DND-41 (cell line): Measurements from ENCODE around the gene SFXN5.

Experiments used
- ATAC-seq: fragments of 200-7000 bp; cut with Tn5 transposase; 3 replicates; pipeline ENCODE4 v1.9.1; 2021; ENCODE audit warnings: low read depth; ENCODE audit not compliant: insufficient read depth
- DNase-seq: peaks from one replicate; pipeline ENCODE4 v3.0.0-alpha.2; 2020
- H2AFZ ChIP-seq: 2 replicates; pipeline ENCODE4 v1.6.0; 2012; ENCODE audit warnings: low read depth, low read length
- H3K27ac ChIP-seq: 2 replicates; pipeline ENCODE4 v1.5.1; 2012; ENCODE audit warnings: low read length, inconsistent platforms
- H3K27me3 ChIP-seq: fragments of 200-600 bp; sonication (generic); 2 replicates; pipeline ENCODE4 v1.6.0; 2012; ENCODE audit warnings: low read length, mild to moderate bottlenecking, inconsistent platforms; ENCODE audit not compliant: insufficient read depth, poor library complexity
- H3K36me3 ChIP-seq: 2 replicates; pipeline ENCODE4 v1.5.1; 2012; ENCODE audit warnings: low read length, inconsistent platforms; ENCODE audit not compliant: insufficient read depth
- H3K4me1 ChIP-seq: 2 replicates; pipeline ENCODE4 v1.5.1; 2012; ENCODE audit warnings: mild to moderate bottlenecking, low read length; ENCODE audit not compliant: insufficient read depth
- H3K4me2 ChIP-seq: 2 replicates; pipeline ENCODE4 v1.6.0; 2012; ENCODE audit warnings: mild to moderate bottlenecking, moderate library complexity, low read length, inconsistent platforms; ENCODE audit not compliant: insufficient read depth
- H3K4me3 ChIP-seq, 2 experiments: fragments of 200-600 bp in 1 of 2; shearing (Covaris generic) in 1 of 2; 2 replicates each; pipeline ENCODE4 v1.5.1; 2012 to 2016; ENCODE audit warnings: inconsistent platforms in 2 of 2, low read length in 2 of 2, mild to moderate bottlenecking in 2 of 2, low read depth in 1 of 2, moderate library complexity in 1 of 2
- H3K79me2 ChIP-seq: 2 replicates; pipeline ENCODE4 v1.6.0; 2012; ENCODE audit warnings: low read length, inconsistent platforms; ENCODE audit not compliant: insufficient read depth
- H3K9ac ChIP-seq: 2 replicates; pipeline ENCODE4 v1.6.0; 2012; ENCODE audit warnings: low read depth, mild to moderate bottlenecking, inconsistent platforms, low read length, moderate library complexity
- H3K9me3 ChIP-seq: 2 replicates; pipeline ENCODE4 v1.5.1; 2012; ENCODE audit warnings: low read length, moderate library complexity, mild to moderate bottlenecking, inconsistent platforms; ENCODE audit not compliant: insufficient read depth, severe bottlenecking
- H4K20me1 ChIP-seq: 2 replicates; pipeline ENCODE4 v1.6.0; 2012; ENCODE audit warnings: low read length; ENCODE audit not compliant: insufficient read depth
- CTCF ChIP-seq: IDR thresholded peaks from 2 replicates; pipeline ENCODE4 v1.5.1; 2012; ENCODE audit warnings: borderline replicate concordance, low read length, moderate library complexity, mild to moderate bottlenecking; ENCODE audit not compliant: poor library complexity, severe bottlenecking; ENCODE audit errors: extremely low read depth
- EZH2 ChIP-seq: IDR thresholded peaks from 3 replicates; pipeline ENCODE4 v1.6.1; 2012; ENCODE audit warnings: borderline replicate concordance, low read depth, mild to moderate bottlenecking, moderate library complexity, low read length, inconsistent platforms; ENCODE audit not compliant: severe bottlenecking

The SFXN5 gene

GRCh38 chr2:73116182-73116960 lies 44.9 kb upstream of the SFXN5 start:
- Histone ChIP-seq H3K4me1 (no peaks in the 10 kb centered on the region), H3K4me3 (no peak overlapping the region), H4K20me1 (no peaks in the 10 kb centered on the region), H3K79me2 (no peaks in the 10 kb centered on the region), H3K27me3 (peaks cover 4% of the 10 kb centered on the region), H3K27ac (no peak overlapping the region), H3K36me3 (no peaks in the 10 kb centered on the region), H3K9ac (no peak overlapping the region), H2AFZ (no peak overlapping the region), H3K4me2 (no peak overlapping the region), H3K9me3 (no peaks in the 10 kb centered on the region)
- TF ChIP-seq EZH2 (no peak), CTCF (no peak)
- DNase-seq (no peak), ATAC-seq (no peak)

- no peaks in the 10 kb centered on the region for H4K20me1 ChIP-seq
- H3K4me3 ChIP-seq: no peak overlapping the region
- H3K9ac ChIP-seq: no peak overlapping the region
- no peaks in the 10 kb centered on the region for H3K9me3 ChIP-seq
- no peaks in the 10 kb centered on the region for H3K36me3 ChIP-seq
- no peak overlapping the region for H2AFZ ChIP-seq
- ATAC-seq (no peak), DNase-seq (no peak)
- H3K79me2 ChIP-seq: no peaks in the 10 kb centered on the region
- TF ChIP-seq CTCF (no peak), EZH2 (no peak)
- peaks cover 9% of the 10 kb centered on the region for H3K27me3 ChIP-seq
- no peak overlapping the region for H3K4me2 ChIP-seq
- no peak overlapping the region for H3K27ac ChIP-seq
- no peaks in the 10 kb centered on the region for H3K4me1 ChIP-seq
Observed at GRCh38 chr2:73114273-73114867, 42.9 kb upstream of the SFXN5 start.

GRCh38 chr2:73112913-73113854 lies 41.7 kb upstream of the SFXN5 start, which contains the start of gene RAB11FIP5:
RAB11FIP5 (minus strand) TSS chr2:73112948; CDS start chr2:73112777, 171 bp downstream.
- H3K27me3 ChIP-seq: peaks cover 9% of the 10 kb centered on the region
- H3K4me1 ChIP-seq: no peaks in the 10 kb centered on the region
- no peak within 1 kb of the TSS for H2AFZ ChIP-seq
- DNase-seq (no peak), ATAC-seq (no peak)
- no peak within 1 kb of the TSS for H3K9ac ChIP-seq
- H3K9me3 ChIP-seq: no peaks in the 10 kb centered on the region
- H3K79me2 ChIP-seq: no peaks in the 10 kb centered on the region
- H4K20me1 ChIP-seq: no peaks in the 10 kb centered on the region
- no peak within 1 kb of the TSS for H3K4me2 ChIP-seq
- H3K36me3 ChIP-seq: no peaks in the 10 kb centered on the region
- no peak within 1 kb of the TSS for H3K4me3 ChIP-seq
- H3K27ac ChIP-seq: no peak within 1 kb of the TSS
- TF ChIP-seq EZH2 (no peak), CTCF (no peak)
